Chondrocyte (in vitro differentiated cells): Measurements from ENCODE around the gene CMC1. TPM values are rescaled to one million over a fixed set of nuclear protein-coding genes. Genes with fewer than 3 reads are reported as not detected.
"Not testable (repeated sequence)": the region's sequence is repeated elsewhere in the genome, so short reads cannot be mapped to it uniquely, and the experiment has no call there.

Experiments used
- DNase-seq: peaks from one replicate; pipeline ENCODE4 v3.0.0; 2021; ENCODE audit warnings: mixed read lengths, low spot score
- H3K27ac Mint-ChIP-seq: one replicate; pipeline ENCODE4 v1.8.0; 2021; ENCODE audit warnings: mild to moderate bottlenecking, moderate library complexity, mixed read lengths; ENCODE audit not compliant: unreplicated experiment
- H3K27me3 Mint-ChIP-seq: 2 replicates; pipeline ENCODE4 v1.8.0; 2021; ENCODE audit warnings: low read depth, mixed read lengths
- H3K36me3 Mint-ChIP-seq: 2 replicates; pipeline ENCODE4 v1.8.0; 2021; ENCODE audit warnings: low read depth, mixed read lengths
- H3K4me1 Mint-ChIP-seq: 2 replicates; pipeline ENCODE4 v1.8.0; 2021; ENCODE audit warnings: low read depth, mild to moderate bottlenecking, mixed read lengths
- H3K4me3 Mint-ChIP-seq: one replicate; pipeline ENCODE4 v1.8.0; 2021; ENCODE audit warnings: mild to moderate bottlenecking, moderate library complexity, mixed read lengths; ENCODE audit not compliant: unreplicated experiment
- H3K9me3 Mint-ChIP-seq: 2 replicates; pipeline ENCODE4 v1.8.0; 2021; ENCODE audit warnings: low read depth, mixed read lengths
- total RNA-seq: library from RNA; stranded (reverse); gene quantifications from 3 replicates; pipeline ENCODE4 v1.2.1, GENCODE V29; 2021
- TF ChIP-seq, protein P1 (sequence below): fragments of 200-600 bp; sonication (generic); IDR thresholded peaks from 2 replicates; pipeline ENCODE4 v1.5.0; 2021; ENCODE audit warnings: antibody characterized with exemption, mild to moderate bottlenecking, moderate library complexity

Gene CMC1
- total RNA-seq, 1 donor from 2014 or later: 9.4 TPM

DNA sequence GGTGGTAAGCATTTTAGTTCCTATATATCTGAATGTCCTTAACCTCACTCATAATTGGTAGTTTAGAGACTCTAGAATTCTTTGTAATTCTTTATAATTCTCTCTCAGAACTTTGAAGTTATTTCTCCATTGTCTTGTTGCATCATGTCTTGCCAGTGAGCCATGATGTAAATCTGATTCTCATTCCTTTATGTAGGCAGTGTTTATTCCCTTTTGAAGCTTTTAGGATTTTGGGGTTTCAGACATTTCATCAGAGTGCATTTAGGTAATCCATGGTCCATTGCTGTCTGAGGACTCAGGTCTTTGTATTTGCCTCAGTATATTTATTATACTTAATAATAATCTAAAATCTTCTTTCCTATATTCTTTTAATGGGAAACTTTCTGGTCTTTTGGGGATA, 20.6 kb downstream of the CMC1 start:
- no peaks in the 10 kb centered on the region for H3K9me3 Mint-ChIP-seq
- TF ChIP-seq, protein P1, sequence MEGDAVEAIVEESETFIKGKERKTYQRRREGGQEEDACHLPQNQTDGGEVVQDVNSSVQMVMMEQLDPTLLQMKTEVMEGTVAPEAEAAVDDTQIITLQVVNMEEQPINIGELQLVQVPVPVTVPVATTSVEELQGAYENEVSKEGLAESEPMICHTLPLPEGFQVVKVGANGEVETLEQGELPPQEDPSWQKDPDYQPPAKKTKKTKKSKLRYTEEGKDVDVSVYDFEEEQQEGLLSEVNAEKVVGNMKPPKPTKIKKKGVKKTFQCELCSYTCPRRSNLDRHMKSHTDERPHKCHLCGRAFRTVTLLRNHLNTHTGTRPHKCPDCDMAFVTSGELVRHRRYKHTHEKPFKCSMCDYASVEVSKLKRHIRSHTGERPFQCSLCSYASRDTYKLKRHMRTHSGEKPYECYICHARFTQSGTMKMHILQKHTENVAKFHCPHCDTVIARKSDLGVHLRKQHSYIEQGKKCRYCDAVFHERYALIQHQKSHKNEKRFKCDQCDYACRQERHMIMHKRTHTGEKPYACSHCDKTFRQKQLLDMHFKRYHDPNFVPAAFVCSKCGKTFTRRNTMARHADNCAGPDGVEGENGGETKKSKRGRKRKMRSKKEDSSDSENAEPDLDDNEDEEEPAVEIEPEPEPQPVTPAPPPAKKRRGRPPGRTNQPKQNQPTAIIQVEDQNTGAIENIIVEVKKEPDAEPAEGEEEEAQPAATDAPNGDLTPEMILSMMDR: no peak
- peaks cover 2% of the 10 kb centered on the region for H3K36me3 Mint-ChIP-seq
- no peaks in the 10 kb centered on the region for H3K4me1 Mint-ChIP-seq
- H3K27me3 Mint-ChIP-seq: no peaks in the 10 kb centered on the region
- DNase-seq: no peak
- H3K4me3 Mint-ChIP-seq: no peak overlapping the region
- no peak overlapping the region for H3K27ac Mint-ChIP-seq

DNA sequence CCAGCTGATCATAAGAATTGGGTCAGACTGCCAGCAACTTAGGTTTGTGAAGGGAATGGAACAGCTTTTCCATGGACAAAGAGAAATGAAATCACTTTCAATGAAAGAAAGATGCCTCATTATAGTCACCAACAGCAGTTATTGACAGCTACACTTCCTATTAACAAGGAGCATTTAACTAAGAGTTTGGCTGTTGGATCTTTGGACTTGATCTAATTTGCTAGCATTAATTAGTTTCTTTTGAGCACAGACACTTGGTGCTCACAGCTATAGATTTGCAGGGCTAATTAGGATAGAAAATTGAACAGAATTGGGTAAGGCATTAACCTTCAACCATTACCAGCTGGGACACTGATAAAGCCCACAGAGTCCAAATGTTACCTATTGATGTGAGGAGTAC, 24.2 kb downstream of the CMC1 start:
- Mint-ChIP-seq H3K4me1 (no peaks in the 10 kb centered on the region), H3K27me3 (no peaks in the 10 kb centered on the region), H3K4me3 (no peak overlapping the region), H3K27ac (no peak overlapping the region), H3K9me3 (no peaks in the 10 kb centered on the region), H3K36me3 (peaks cover 7% of the 10 kb centered on the region)
- no peak for DNase-seq
- TF ChIP-seq, protein P1: no peak

DNA sequence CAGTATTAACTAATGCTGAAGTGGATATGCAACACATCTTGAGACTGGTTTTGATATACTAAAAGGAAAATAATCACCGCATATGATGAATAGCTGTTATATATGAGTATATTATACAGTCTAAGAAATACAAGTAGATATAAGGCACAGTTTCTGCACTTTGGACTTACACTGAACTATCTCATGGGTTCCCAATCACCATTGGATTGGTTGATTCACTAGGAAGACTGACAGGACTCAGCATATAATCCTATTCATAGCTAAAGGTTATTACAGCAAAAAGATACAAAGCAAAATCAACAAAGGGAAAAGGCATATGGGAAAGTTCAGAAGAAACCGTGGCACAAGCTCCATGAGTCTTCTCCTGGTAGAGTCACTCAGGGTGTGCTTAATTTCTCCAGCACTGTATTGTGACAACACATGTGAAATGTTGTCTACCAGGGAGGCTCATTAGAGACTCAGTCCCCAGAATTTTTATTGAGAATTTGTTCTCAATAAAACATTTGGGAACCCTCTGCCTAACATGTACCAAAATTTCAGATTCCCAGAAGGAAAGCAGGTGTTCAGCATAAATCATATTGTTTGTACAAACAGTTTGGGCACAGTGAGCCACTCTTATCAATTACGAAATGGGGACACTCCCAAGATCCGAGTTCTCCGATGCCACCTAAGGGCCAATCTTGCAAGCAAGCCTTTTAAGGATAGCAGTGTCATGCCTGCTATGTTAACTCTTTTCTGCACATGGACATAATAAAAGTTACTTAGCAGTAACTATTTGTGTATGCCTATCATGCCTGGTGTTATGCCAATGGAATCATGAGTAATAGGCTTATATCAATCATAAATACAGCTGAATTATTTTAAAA, 26.8 kb downstream of the CMC1 start:
- peaks cover 25% of the 10 kb centered on the region for H3K36me3 Mint-ChIP-seq
- H3K27ac Mint-ChIP-seq: no peak overlapping the region
- no peak overlapping the region for H3K4me3 Mint-ChIP-seq
- TF ChIP-seq, protein P1: no peak
- no peaks in the 10 kb centered on the region for H3K27me3 Mint-ChIP-seq
- DNase-seq: no peak
- H3K9me3 Mint-ChIP-seq: peaks cover 15% of the 10 kb centered on the region
- no peaks in the 10 kb centered on the region for H3K4me1 Mint-ChIP-seq

GRCh38 chr3:28268989-28269388, 27.6 kb downstream of the CMC1 start:
- H3K4me1 Mint-ChIP-seq: no peaks in the 10 kb centered on the region
- peaks cover 23% of the 10 kb centered on the region for H3K9me3 Mint-ChIP-seq
- H3K27me3 Mint-ChIP-seq: no peaks in the 10 kb centered on the region
- H3K4me3 Mint-ChIP-seq: no peak overlapping the region
- DNase-seq: no peak
- H3K36me3 Mint-ChIP-seq: peaks cover 33% of the 10 kb centered on the region
- H3K27ac Mint-ChIP-seq: no peak overlapping the region
- TF ChIP-seq, protein P1: peak; percentile 40

GRCh38 chr3:28269884-28270283, 28.5 kb downstream of the CMC1 start:
- not testable (repeated sequence) for H3K4me1 Mint-ChIP-seq, H3K27me3 Mint-ChIP-seq, H3K4me3 Mint-ChIP-seq, DNase-seq, H3K27ac Mint-ChIP-seq
- Mint-ChIP-seq H3K9me3 (peaks cover 28% of the 10 kb centered on the region), H3K36me3 (peaks cover 36% of the 10 kb centered on the region)

DNA sequence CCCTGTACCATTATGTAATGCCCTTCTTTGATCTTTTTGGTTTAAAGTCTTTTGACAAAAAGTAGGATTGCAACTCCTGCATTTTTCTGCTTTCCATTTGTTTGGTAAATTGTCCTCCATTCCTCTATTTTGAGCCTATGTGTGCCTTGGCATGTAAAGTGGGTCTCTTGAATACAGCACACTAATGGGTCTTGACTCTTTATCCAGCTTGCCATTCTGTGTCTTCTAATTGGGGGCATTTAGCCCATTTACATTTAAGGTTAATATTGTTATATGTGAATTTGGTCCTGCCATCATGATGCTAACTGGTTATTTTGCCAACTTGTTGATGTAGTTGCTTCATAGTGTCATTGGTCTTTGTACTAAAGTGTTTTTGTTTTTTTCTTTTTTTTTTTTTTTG, 32.4 kb downstream of the CMC1 start:
- TF ChIP-seq, protein P1: no peak
- peaks cover 40% of the 10 kb centered on the region for H3K36me3 Mint-ChIP-seq
- no peak overlapping the region for H3K27ac Mint-ChIP-seq
- H3K4me3 Mint-ChIP-seq: no peak overlapping the region
- H3K4me1 Mint-ChIP-seq: no peaks in the 10 kb centered on the region
- H3K9me3 Mint-ChIP-seq: peaks cover 28% of the 10 kb centered on the region
- no peak for DNase-seq
- H3K27me3 Mint-ChIP-seq: no peaks in the 10 kb centered on the region
